ENCODE results near the gene DDX41.

The DDX41 gene

DNA sequence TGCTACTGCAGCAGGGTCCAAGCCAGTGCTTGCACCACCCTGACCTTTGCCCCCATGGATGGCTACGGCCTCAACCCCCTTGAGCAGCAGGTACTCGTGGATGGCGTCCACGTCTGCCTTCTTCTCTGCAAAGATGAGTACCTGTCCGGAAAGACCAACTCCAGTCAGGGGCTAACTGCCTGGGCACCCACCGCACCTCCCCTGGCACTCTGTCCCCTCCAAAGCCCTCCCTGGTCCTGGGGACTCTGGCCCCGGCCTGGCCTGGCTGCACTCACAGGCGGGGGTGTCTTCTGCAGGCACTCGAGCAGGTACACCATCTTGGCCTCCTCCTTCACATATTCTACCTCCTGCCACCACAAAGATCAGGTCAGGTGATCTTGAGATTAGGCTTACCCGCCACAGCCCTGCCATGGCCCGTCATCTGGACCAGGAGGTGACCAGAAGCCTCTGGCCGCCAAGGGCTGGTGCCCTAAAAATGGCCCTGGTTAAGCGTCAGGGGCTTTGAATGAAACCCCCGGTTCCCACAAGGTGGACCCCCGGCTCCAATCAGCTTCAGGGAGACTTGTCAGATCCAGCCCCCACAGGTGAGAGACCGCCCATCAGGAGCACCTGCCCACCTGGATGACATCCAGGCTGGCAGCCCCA lies 3.9 kb downstream of the DDX41 start:
- DNase-seq = no peak

DNA sequence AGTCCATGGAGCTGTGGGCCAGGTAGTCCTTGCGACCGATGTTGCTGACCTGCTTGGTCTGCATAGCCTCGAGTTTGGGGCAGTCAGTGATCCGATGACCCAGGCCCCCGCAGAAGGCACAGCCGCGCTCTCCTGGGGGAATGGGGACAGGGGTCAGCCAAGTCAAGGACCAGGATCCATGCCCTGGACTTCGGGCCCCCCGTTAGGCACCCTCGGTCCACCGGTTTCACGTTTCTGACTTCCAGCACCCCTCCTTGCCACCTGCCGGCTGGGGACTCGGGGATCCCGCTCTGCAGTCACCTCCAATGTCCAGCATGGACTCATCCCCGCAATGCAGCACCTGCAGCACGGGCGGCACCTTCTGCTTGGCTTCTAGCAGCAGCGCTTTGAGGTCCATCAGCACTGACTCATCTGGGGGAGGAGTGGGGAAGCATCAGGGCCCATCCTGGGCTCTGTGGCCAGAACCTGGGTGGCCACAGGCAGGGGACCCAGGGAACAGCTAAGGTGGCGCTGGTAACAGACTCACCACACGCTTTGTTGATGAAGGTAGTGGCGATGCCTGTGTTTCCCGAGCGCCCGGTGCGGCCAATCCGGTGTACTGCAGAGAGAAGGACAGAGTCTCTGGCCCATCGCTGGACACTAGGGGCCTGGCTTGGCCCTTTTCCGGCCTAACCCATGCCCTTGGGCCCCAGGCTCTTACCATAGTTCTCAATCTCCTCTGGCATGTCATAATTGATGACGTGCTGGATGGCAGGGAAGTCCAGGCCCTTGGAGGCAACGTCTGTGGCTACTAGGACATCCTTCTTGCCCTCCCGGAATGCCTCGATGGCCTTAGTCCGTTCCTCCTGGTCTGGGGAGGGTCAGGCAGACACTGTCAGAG lies 4.7 kb downstream of the DDX41 start:
- no peak for DNase-seq

- no peak for DNase-seq
Observed at GRCh38 chr5:177511181-177511580, 5.6 kb downstream of the DDX41 start.

DNA sequence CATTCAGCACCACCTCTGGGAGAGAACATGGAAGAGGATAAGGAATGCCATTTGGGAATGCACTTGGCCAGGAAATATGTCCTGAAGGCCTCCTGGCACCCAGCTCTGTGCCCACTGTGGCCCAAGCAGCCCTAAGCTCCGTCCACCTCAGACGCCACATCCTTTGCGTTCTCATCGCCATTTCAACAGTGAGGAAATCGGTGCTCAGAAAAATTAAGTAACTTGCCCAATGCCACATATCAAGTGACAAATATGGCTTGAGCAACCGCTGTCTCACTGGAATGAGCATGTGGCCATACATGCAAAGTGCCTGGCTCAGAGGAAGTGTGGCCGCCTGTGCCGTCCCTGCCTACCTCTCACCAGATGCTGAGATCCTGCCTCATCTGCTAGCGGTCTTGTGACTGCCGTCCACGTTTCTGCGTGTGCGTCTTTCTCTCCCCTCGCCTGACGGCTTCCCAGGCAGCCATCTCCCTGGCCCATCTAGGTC lies 6.2 kb downstream of the DDX41 start:
- DNase-seq = no peak

DNA sequence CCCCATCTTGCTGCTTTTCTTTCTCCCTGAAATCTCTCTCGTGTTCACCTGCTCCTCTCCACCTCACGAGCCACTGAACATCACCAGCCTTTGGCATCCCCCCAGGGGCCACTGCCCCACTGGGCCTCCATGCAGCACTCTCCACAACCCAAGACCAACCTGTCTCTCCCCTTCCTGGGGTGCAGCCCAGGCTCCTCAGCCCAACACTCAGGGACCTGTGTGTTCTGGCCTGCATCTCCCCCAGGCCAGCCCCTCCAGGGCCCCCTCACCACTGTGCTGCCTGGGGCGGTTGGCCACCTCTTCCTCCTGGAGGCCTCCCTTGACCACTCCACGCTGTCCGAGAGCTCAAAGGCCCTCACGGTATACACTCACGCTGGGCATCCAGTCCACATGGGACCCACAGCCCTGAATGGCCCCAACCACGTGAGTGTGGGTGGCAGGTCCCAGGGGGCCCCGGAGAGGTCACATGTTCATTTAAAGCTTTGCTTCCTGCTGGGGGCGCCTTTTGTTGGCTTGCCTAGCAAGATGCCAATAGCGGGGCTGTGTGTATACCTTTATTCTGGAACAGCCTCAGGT lies 6.7 kb downstream of the DDX41 start:
- DNase-seq = no peak

DNA sequence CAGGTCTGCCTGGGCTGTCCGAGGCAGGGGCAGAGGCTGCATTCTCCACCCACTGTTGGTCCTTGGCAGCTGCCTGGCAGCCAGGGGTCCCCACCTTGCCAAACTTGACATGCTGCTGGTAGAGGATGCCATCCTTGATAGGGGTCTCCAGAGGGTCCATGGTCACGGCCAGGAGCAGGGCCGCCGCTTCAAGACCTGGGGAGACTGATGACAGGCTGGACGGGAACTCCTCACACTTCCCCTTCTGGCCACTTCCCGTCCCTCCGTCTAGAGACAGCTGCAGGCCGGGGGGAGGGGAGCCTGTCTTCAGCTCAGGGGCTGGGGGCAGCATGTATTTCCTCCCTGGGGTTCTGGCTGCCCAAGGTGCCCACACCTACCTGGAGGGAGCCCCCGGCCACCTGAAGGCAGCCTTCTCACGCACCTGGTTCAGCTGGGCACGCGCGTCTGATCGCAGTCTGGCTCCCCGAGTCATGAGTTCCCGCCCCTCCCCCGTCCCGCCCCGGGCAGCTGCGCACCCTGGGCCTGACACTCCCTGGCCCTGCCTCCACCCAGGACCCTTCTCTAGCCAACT lies 7.3 kb downstream of the DDX41 start, which contains the start of gene DOK3:
Gene DOK3 (minus strand): TSS at position 446 of the 571 bp plus-strand sequence. CDS start 286 bp downstream, at position 160.
- DNase-seq = no peak

DNA sequence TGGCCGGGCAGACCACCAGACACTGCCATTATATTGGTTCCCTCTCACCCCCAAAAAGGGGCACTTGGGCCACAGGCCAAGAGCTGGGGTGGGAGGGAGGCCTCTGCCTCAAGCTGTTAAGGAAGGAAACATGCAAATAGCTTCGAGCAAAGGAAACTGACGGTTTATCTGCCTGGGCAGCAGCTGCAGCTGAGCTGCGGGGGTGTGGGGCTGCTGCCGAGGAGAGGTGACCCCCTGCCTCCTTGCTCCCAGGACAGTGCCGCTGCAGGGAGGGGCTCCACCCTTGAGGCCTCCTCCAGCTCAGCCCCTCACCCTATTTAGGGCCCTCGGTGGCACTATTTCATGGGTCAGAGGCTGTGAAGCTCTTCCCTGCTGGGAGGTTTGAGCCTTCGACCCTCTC lies 7.9 kb downstream of the DDX41 start:
- DNase-seq = no peak

- no peak for DNase-seq
Observed at GRCh38 chr5:177508221-177508611, 8.5 kb downstream of the DDX41 start.

DNA sequence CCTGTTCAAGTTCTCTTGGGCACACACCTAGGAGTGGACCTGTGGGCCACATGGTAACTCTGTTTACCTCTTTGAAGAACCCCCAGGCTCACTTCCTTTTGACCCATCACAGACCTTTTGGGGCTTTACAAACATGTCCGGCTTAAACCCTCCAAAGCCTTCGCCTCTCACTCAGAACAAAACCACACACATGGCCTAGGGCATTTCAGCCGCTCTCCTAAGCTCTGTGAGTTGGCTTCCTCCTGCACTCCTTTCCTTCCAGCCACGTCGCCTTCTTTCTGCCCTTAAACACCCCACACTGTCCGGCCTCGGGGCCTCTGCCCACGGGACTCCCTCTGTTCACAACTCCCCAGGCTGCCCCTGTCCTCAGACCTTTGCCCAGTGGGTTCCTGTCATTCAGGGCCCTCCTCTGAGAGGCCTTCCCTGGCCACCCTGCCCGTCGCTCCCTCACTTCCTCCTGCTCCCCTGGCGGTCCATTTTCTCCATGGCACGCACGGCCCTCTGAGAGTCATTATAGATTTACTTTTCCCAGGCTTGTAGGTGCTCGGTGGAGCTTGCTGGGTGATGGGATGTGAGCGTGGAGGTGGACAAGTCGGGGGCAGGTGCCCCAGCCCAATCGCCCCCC lies 9.1 kb downstream of the DDX41 start:
- DNase-seq = no peak

DNA sequence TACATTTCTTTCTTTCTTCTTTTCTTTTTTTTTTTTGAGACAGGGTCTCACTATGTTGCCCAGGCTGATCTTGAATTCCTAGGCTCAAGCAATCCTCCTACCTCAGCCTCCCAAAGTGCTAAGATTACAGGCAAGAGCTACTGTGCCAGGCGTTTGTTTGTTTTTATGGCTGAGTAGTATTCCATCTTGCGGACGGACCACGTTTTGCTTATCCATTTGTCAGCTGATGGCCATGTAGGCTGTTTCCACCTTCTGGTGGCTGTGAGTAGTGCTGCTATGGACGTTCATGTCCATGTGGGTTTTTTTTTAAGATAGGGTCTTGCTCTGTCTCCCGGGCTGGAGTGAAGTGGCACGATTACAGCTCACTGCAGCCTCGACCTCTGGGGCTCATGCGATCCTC lies 9.6 kb downstream of the DDX41 start:
- no peak for DNase-seq

GRCh38 chr5:177505075-177505474 lies 11.7 kb downstream of the DDX41 start:
- DNase-seq = no peak

DNA sequence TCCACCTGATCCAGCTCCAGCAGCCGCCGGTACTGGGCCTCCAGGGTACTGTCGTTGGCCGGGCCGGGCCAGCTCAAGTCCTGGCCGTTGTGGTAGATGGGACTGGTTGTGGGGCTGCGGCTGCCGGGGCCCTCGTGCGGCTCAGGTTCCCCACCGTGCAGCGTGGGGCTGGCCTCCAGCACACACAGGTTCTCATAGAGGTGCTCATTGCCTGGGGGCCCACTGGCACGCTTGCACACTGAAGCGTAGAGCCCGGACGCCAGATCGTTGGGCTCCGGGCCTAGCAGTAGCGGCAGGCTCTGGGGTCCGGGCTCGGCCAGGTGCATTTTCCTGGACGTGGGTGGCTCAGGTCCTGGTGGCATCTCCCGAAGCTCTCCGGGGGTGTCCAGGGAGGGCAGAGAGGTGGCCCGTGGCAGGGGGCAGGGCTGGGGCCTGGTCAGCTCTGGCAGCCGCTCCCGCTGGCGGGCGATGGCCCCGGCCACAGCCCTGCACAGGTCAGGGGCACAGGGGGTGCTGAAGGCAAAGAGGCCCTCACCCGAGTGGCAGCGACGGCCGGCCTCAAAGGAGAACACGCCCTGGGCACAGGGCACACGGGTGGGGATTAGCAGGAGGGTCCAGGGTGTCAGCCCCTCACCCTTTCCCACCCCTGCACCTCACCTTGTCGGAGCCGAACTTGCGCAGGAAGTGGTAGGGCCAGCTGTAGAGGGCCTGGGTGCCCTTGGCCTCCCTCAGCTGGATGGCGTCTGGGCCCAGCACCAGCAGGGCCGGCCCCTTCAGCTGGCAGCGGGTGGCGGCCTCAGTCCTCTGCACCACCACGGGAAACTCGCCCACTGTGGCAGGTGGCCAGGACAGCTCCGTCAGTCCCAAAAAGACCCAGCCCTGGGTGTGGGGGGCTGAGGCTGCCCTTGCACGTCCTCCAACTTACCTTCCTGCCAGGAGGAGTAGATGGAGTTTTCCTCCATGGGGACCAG lies 12.4 kb downstream of the DDX41 start:
- no peak for DNase-seq

DNA sequence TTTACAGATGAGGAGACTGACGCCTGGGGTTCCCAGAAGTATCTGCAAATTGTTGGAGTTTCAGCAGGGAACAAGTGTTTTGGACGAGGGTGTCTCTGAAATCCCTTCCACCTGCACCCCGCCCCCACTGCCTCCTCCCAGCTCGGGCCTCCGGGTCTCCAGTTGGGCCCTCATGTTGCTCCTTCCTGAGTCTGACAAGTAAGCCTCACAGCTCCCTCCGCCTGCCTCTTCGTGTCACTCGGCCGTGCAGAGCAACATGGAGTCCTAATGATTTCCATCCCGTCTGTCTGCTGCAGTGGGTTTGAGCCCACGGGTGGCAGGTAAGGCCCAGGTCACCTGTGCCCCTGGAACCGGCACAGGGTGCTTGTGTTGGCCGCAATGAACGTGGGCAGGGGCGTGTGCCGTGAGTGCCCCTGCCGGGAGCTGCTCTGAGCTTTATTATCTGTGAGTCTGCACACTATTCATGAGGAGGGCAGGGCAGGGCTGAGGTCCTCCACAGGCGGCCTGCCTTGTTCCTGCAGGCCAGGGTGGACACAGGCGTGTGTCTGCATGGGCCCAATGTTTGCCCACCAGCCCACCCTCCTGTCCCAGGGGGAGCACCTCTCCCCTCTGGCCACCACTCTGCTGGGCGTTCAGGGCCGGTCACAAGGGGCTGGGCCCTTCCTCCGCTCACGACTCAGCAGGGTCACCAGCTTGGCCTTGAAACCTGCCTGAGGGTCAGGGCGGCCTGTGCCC lies 13.2 kb downstream of the DDX41 start:
- DNase-seq = no peak

DNA sequence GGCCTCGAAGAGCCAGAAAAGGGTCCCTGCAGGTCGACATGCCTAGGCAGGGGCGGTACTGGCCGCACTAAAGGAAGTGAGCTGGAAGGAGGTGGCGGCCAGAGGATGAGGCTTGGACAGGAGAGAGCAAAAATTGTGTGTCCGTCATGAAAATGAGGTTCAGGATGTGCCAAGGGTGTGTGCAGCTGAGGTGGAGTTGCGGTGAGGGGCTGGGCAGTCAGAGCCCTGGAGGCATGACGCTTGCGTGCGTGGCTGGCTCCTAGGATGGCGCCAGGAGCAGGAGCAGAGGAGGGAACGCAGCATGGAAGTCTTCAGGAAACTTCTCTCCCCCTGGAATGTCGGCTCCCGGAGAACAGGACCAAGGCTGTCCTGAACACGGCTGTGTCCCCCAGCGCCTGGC lies 13.9 kb downstream of the DDX41 start:
- no peak for DNase-seq

- no peak for DNase-seq
Observed at GRCh38 chr5:177501874-177502678, 14.7 kb downstream of the DDX41 start.

DNA sequence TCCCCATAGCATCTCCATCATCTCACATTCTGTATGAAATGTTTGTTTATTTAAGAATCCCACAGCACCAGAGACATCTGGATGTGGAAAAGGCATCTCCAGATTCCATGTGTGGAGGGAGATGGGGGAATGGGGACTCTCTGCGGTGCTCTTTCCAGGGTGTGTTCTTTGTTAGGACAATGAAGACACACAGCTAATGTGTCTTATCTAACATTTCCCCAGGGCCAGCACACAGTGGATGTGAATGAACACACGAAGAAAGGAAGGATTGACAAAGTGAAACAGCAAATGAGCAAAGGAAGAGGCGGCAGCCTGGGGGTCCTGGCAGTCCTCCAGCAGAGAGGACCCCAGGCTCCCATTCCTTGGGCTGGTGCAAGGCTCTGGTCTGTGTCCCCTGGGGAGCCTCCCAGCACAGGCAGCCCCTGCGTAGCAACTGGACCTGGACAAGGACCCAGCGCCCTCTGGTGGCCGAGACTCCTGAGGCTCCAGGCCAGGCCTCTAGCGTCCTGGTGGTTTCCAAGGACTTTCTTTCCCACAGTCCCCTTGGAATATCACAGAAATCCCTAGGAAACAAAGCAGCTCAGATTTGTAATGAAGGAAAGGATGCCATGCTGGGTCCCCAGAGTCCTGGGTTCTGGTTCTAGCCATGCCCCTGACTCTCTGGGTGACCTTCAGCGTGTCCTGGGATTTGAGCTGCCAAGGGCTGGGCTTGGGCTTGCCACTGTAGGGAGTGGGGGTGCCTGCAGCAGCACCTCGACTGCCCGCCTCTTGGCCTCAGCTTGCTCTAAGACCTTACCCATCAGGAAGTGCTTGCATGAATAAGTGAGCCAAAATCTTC lies 15.9 kb downstream of the DDX41 start:
- DNase-seq = peak; percentile 76

DNA sequence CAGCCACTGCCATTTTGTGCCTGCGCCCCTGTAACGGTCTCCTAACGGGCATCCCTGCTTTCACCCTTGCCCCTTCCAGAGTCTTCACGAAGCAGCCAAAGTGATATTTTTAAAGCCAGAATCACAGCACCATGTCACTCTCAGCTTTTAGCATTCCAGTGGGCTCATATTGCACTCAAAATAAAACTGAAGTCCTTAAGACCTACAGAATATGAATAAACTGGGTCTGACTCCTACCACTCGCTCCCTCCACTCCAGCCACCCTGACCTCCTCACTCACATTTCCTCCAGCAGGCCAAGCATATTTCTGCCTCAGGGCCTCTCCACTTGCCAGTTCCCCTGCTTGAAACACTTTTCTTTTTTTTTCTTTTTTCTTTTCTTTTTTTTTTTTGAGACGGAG lies 16.9 kb downstream of the DDX41 start:
- no peak for DNase-seq

- DNase-seq = no peak
Observed at GRCh38 chr5:177498013-177498787, 18.6 kb downstream of the DDX41 start.
